ENCODE results near the gene AHDC1. TPM values are rescaled to one million over a fixed set of nuclear protein-coding genes. Genes with fewer than 3 reads are reported as not detected.

AHDC1 gene
- polyA plus RNA-seq, 2 of the 4 experiments (the other 2 are of a cell fraction): 1.3 to 11.5 TPM

- POLR2A ChIA-PET: no interaction called here
- ATAC-seq (no peak), FAIRE-seq (no peak), DNase-seq (ENCODE audit: low read depth in 1 of 2, low spot score in 1 of 2) (no peak)
- TF ChIP-seq NR3C1 (IDR thresholded peaks at IDR 0.05) (no peak), KDM5A (IDR thresholded peaks at IDR 0.05) (no peak), NFE2L2 (conservative IDR thresholded peaks at IDR 0.05; ENCODE audit: low read length) (no peak), USF2 (IDR thresholded peaks at IDR 0.05) (no peak)
- TF ChIP-seq, protein P1, sequence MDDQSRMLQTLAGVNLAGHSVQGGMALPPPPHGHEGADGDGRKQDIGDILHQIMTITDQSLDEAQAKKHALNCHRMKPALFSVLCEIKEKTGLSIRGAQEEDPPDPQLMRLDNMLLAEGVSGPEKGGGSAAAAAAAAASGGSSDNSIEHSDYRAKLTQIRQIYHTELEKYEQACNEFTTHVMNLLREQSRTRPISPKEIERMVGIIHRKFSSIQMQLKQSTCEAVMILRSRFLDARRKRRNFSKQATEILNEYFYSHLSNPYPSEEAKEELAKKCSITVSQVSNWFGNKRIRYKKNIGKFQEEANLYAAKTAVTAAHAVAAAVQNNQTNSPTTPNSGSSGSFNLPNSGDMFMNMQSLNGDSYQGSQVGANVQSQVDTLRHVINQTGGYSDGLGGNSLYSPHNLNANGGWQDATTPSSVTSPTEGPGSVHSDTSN (IDR thresholded peaks at IDR 0.05): no peak
- TF ChIP-seq, protein P2, sequence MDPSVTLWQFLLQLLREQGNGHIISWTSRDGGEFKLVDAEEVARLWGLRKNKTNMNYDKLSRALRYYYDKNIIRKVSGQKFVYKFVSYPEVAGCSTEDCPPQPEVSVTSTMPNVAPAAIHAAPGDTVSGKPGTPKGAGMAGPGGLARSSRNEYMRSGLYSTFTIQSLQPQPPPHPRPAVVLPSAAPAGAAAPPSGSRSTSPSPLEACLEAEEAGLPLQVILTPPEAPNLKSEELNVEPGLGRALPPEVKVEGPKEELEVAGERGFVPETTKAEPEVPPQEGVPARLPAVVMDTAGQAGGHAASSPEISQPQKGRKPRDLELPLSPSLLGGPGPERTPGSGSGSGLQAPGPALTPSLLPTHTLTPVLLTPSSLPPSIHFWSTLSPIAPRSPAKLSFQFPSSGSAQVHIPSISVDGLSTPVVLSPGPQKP (IDR thresholded peaks at IDR 0.05; ENCODE audit: low read depth, low read length): no peak
- peaks cover 83% of the 10 kb centered on the region for H3K4me1 ChIP-seq
- H3K4me3 ChIP-seq: no peak overlapping the region
- H3K9me3 ChIP-seq: no peaks in the 10 kb centered on the region
- H3K4me2 ChIP-seq: peak overlapping the region; percentile 9; the same call in 1 of the 3 replicates
- peak overlapping the region; percentile 71 to 72; a peak in 4 of 6 replicates for H3K27ac ChIP-seq
- CTCF ChIA-PET: interaction anchor here (0.6 to 18.5 kb wide), 6 partner anchors 13 to 118 kb away, joined by 3 to 314 read pairs (median 4); partner anchors contain the start of gene AHDC1
- WGBS (ENCODE audit: missing lambda C conversion rate): 84% methylated on average over 9 of the region's 18 CpGs
Measured at GRCh38 chr1:27571439-27572018, 32.4 kb downstream of the AHDC1 start.

GRCh38 chr1:27570784-27571183 lies 33.2 kb downstream of the AHDC1 start:
- FAIRE-seq: no peak
- POLR2A ChIA-PET: no interaction called here
- H3K9me3 ChIP-seq: no peaks in the 10 kb centered on the region
- CTCF ChIA-PET: interaction anchor here (1.2 to 18.5 kb wide), 5 partner anchors 13 to 92 kb away, joined by 3 to 314 read pairs (median 4); partner anchors contain the start of gene AHDC1
- H3K4me3 ChIP-seq: no peak overlapping the region
- peak overlapping the region; percentile 28; the same call in 1 of the 3 replicates for H3K4me2 ChIP-seq
- DNase-seq (ENCODE audit: low read depth in 1 of 2, low spot score in 1 of 2): no peak
- WGBS (ENCODE audit: missing lambda C conversion rate): 100% methylated on average over 2 of the region's 3 CpGs
- TF ChIP-seq ZSCAN20 (CRISPR knock-in tag; IDR thresholded peaks at IDR 0.05): no peak
- TF ChIP-seq JUN (IDR thresholded peaks at IDR 0.05): no peak
- no peak for TF ChIP-seq ATOH8 (CRISPR knock-in tag; IDR thresholded peaks at IDR 0.05; ENCODE audit: low read depth)
- no peak for TF ChIP-seq RAD21 (conservative IDR thresholded peaks at IDR 0.05 in 1 of 2, IDR thresholded peaks at IDR 0.05 in 1 of 2)
- H3K4me1 ChIP-seq: peaks cover 85% of the 10 kb centered on the region
- H3K27ac ChIP-seq: peak overlapping the region; percentile 61 to 72; a peak in 4 of 6 replicates
- ATAC-seq: no peak

- Histone ChIP-seq H3K9me3 (no peaks in the 10 kb centered on the region), H3K4me1 (peaks cover 90% of the 10 kb centered on the region), H3K4me2 (peak overlapping the region; percentile 28; the same call in 1 of the 3 replicates), H3K27ac (peak overlapping the region; percentile 61 to 72; a peak in 4 of 6 replicates), H3K4me3 (no peak overlapping the region)
- no peak for DNase-seq (ENCODE audit: low read depth in 1 of 2, low spot score in 1 of 2)
- ChIA-PET POLR2A (no interaction called here), CTCF (interaction anchor here (1.0 to 18.5 kb wide), 6 partner anchors 12 to 31 kb away, joined by 3 to 314 read pairs (median 3); partner anchors contain the start of gene AHDC1)
- WGBS (ENCODE audit: missing lambda C conversion rate): 40% methylated on average over 2 of the region's 2 CpGs
- ATAC-seq: no peak
- FAIRE-seq: no peak
- no peak for TF ChIP-seq KDM1A (IDR thresholded peaks at IDR 0.05; ENCODE audit: low read depth)
- no peak for TF ChIP-seq HOXB13 (CRISPR knock-in tag; IDR thresholded peaks at IDR 0.05; ENCODE audit: low read depth)
- TF ChIP-seq EHMT2 (IDR thresholded peaks at IDR 0.05; ENCODE audit: low read depth): no peak
- TF ChIP-seq REST (IDR thresholded peaks at IDR 0.05): no peak
- no peak for TF ChIP-seq ATOH8 (CRISPR knock-in tag; IDR thresholded peaks at IDR 0.05; ENCODE audit: low read depth)
- TF ChIP-seq NR3C1 (IDR thresholded peaks at IDR 0.05): no peak
- TF ChIP-seq E2F6 (IDR thresholded peaks at IDR 0.05; ENCODE audit: borderline replicate concordance, low read depth): no peak
- no peak for TF ChIP-seq RCOR1 (IDR thresholded peaks at IDR 0.05; ENCODE audit: low read depth, low read length)
- no peak for TF ChIP-seq ZNF302 (CRISPR knock-in tag; IDR thresholded peaks at IDR 0.05)
Measured at GRCh38 chr1:27570356-27570755, 33.6 kb downstream of the AHDC1 start.

Measured in A549 (cell line).